Measurements from ENCODE around the gene LCP1.
A peak's percentile ranks its signal among the peaks of the same experiment; 100 is the strongest.
"Not testable (repeated sequence)": the region's sequence is repeated elsewhere in the genome, so short reads cannot be mapped to it uniquely, and the experiment has no call there.

Gene LCP1

DNA sequence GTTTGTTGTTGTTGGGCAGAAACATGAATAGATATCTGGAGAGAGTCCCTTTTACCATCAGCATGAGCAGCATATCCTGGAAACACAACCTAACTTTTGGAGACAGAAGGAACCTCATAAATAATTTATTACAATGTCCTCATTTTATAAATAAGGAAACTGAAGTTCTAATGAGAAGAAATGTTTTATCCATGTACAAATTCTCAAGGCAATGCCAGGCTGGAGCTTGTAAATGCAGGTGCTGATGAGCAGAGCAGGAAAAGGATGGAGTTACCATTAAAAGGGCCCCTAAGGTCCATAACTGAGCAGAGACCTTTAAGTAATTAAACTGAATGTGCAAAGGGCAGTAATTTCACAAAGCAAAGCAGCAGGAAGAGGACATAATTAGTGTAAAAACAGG lies 17.3 kb downstream of the LCP1 start:
- peaks cover 79% of the 10 kb centered on the region for H3K4me1 ChIP-seq (ENCODE audit: control insufficient read depth, low read length)
- H3K27ac ChIP-seq (ENCODE audit: low read depth, low read length), result no peak overlapping the region
- no peaks in the 10 kb centered on the region for H3K9me2 ChIP-seq (replicated peaks; ENCODE audit: control insufficient read depth, low read length)
- peaks cover 56% of the 10 kb centered on the region for H4K20me1 ChIP-seq (ENCODE audit: control insufficient read depth, insufficient read depth, low read depth, low read length)
- H3F3A ChIP-seq (ENCODE audit: control insufficient read depth, insufficient read depth), result peaks cover 27% of the 10 kb centered on the region
- peaks cover 97% of the 10 kb centered on the region for H3K79me2 ChIP-seq (ENCODE audit: control insufficient read depth, low read length)
- no peak for TF ChIP-seq EZH2phosphoT487 (IDR thresholded peaks at IDR 0.05; ENCODE audit: borderline replicate concordance, low read length)
- TF ChIP-seq, protein P1, sequence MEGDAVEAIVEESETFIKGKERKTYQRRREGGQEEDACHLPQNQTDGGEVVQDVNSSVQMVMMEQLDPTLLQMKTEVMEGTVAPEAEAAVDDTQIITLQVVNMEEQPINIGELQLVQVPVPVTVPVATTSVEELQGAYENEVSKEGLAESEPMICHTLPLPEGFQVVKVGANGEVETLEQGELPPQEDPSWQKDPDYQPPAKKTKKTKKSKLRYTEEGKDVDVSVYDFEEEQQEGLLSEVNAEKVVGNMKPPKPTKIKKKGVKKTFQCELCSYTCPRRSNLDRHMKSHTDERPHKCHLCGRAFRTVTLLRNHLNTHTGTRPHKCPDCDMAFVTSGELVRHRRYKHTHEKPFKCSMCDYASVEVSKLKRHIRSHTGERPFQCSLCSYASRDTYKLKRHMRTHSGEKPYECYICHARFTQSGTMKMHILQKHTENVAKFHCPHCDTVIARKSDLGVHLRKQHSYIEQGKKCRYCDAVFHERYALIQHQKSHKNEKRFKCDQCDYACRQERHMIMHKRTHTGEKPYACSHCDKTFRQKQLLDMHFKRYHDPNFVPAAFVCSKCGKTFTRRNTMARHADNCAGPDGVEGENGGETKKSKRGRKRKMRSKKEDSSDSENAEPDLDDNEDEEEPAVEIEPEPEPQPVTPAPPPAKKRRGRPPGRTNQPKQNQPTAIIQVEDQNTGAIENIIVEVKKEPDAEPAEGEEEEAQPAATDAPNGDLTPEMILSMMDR (IDR thresholded peaks at IDR 0.05; ENCODE audit: low read depth, low read length, poor library complexity, severe bottlenecking), result no peak
- no peaks in the 10 kb centered on the region for H3K9me3 ChIP-seq (ENCODE audit: control insufficient read depth, insufficient read depth, low read length)
- peaks cover 70% of the 10 kb centered on the region for H3K36me3 ChIP-seq (ENCODE audit: control insufficient read depth, low read length)
- H3K27me3 ChIP-seq (ENCODE audit: control insufficient read depth, low read length), result no peaks in the 10 kb centered on the region
- no peak overlapping the region for H3K4me3 ChIP-seq (ENCODE audit: low read length)
- H3K4me2 ChIP-seq (ENCODE audit: low read length), result no peak overlapping the region; the same call in 1 of the 2 replicates

DNA sequence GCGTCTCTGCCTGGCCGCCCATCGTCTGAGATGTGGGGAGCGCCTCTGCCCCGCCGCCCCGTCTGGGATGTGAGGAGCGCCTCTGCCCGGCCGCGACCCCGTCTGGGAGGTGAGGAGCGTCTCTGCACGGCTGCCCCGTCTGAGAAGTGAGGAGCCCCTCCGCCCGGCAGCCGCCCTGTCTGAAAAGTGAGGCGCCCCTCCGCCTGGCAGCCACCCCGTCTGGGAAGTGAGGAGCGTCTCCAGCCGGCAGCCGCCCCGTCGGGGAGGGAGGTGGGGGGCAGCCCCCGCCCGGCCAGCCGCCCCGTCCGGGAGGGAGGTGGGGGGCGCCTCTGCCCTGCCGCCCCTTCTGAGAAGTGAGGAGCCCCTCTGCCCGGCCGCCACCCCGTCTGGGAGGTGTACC lies 19.2 kb downstream of the LCP1 start:
- H3K9me3 ChIP-seq (ENCODE audit: control insufficient read depth, insufficient read depth, low read length); H3K4me3 ChIP-seq (ENCODE audit: low read length); H3K27me3 ChIP-seq (ENCODE audit: control insufficient read depth, low read length); H3K9me2 ChIP-seq (replicated peaks; ENCODE audit: control insufficient read depth, low read length); H3K27ac ChIP-seq (ENCODE audit: low read depth, low read length); H3K4me2 ChIP-seq (ENCODE audit: low read length): not testable (repeated sequence)
- peaks cover 27% of the 10 kb centered on the region for H3F3A ChIP-seq (ENCODE audit: control insufficient read depth, insufficient read depth)
- H3K4me1 ChIP-seq (ENCODE audit: control insufficient read depth, low read length), result peaks cover 60% of the 10 kb centered on the region
- peaks cover 70% of the 10 kb centered on the region for H3K36me3 ChIP-seq (ENCODE audit: control insufficient read depth, low read length)
- H4K20me1 ChIP-seq (ENCODE audit: control insufficient read depth, insufficient read depth, low read depth, low read length), result peaks cover 55% of the 10 kb centered on the region
- peaks cover 97% of the 10 kb centered on the region for H3K79me2 ChIP-seq (ENCODE audit: control insufficient read depth, low read length)

DNA sequence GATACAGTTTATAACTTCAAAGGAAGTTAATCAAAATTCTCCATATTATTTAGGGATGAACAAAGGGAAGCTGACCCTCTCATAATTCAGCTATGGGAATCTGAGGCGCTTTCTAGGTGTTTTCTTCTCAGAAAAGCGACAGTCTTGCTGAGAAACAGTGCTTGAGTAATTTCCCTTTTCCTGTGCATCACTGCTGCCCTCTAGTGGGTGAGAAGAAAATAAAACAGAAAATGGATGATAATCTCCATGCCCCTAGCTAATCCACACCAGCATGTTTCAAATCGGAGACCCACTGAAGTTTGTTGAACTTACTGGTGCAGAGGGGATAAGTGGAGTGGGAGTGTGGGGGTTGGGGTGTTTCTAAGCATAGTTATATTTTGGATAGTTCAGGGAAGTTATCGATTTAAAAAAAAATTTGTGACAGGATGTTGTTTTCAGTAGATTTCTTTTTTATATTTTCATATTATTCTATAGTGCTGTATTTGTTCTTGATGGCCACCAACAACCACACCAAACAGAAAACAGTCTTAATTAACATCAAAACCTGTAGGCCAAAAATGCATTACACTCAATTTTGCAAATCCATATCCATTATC lies 21.4 kb downstream of the LCP1 start:
- peaks cover 69% of the 10 kb centered on the region for H3K36me3 ChIP-seq (ENCODE audit: control insufficient read depth, low read length)
- H3K9me3 ChIP-seq (ENCODE audit: control insufficient read depth, insufficient read depth, low read length), result no peaks in the 10 kb centered on the region
- H3K27ac ChIP-seq (ENCODE audit: low read depth, low read length), result peak overlapping the region; percentile 19; the same call in 1 of the 2 replicates
- 0 out of 2 replicates have a peak overlapping the region, but pooled peaks have one; percentile 2 for H3K4me3 ChIP-seq (ENCODE audit: low read length)
- peaks cover 38% of the 10 kb centered on the region for H3K4me1 ChIP-seq (ENCODE audit: control insufficient read depth, low read length)
- H3K4me2 ChIP-seq (ENCODE audit: low read length), result peak overlapping the region; percentile 16; the same call in 1 of the 2 replicates
- TF ChIP-seq EZH2phosphoT487 (IDR thresholded peaks at IDR 0.05; ENCODE audit: borderline replicate concordance, low read length), result no peak
- TF ChIP-seq, protein P1 (IDR thresholded peaks at IDR 0.05; ENCODE audit: low read depth, low read length, poor library complexity, severe bottlenecking), result peak; percentile 79
- no peaks in the 10 kb centered on the region for H3K9me2 ChIP-seq (replicated peaks; ENCODE audit: control insufficient read depth, low read length)
- H3F3A ChIP-seq (ENCODE audit: control insufficient read depth, insufficient read depth), result peaks cover 27% of the 10 kb centered on the region
- no peaks in the 10 kb centered on the region for H3K27me3 ChIP-seq (ENCODE audit: control insufficient read depth, low read length)
- peaks cover 45% of the 10 kb centered on the region for H4K20me1 ChIP-seq (ENCODE audit: control insufficient read depth, insufficient read depth, low read depth, low read length)
- peaks cover 83% of the 10 kb centered on the region for H3K79me2 ChIP-seq (ENCODE audit: control insufficient read depth, low read length)

DNA sequence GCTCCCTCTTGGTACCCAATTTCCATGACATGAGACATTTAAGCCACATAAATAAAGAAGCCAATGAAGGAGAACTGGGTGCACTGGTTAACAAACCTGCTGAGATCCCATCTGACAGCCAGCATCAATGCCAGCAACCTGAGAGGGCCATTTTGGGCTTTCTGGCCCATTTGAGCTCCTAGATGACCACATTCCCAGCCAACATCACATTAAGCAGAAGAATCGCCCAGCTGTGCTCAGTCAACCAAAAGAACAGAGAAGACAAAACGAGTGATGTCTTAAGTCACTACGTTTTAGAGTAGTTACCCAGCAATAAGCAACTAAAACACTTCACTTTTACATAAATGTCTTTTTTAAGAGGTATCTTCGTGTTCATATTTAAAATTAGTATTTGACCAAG lies 21.9 kb downstream of the LCP1 start:
- H4K20me1 ChIP-seq (ENCODE audit: control insufficient read depth, insufficient read depth, low read depth, low read length), result peaks cover 46% of the 10 kb centered on the region
- no peaks in the 10 kb centered on the region for H3K9me3 ChIP-seq (ENCODE audit: control insufficient read depth, insufficient read depth, low read length)
- no peak overlapping the region for H3K27ac ChIP-seq (ENCODE audit: low read depth, low read length)
- TF ChIP-seq, protein P1 (IDR thresholded peaks at IDR 0.05; ENCODE audit: low read depth, low read length, poor library complexity, severe bottlenecking), result no peak
- no peaks in the 10 kb centered on the region for H3K9me2 ChIP-seq (replicated peaks; ENCODE audit: control insufficient read depth, low read length)
- no peaks in the 10 kb centered on the region for H3K27me3 ChIP-seq (ENCODE audit: control insufficient read depth, low read length)
- H3K4me2 ChIP-seq (ENCODE audit: low read length), result 0 out of 2 replicates have a peak overlapping the region, but pooled peaks have one; percentile 16
- 0 out of 2 replicates have a peak overlapping the region, but pooled peaks have one; percentile 2 for H3K4me3 ChIP-seq (ENCODE audit: low read length)
- H3K4me1 ChIP-seq (ENCODE audit: control insufficient read depth, low read length), result peaks cover 33% of the 10 kb centered on the region
- H3K36me3 ChIP-seq (ENCODE audit: control insufficient read depth, low read length), result peaks cover 71% of the 10 kb centered on the region
- peaks cover 79% of the 10 kb centered on the region for H3K79me2 ChIP-seq (ENCODE audit: control insufficient read depth, low read length)
- H3F3A ChIP-seq (ENCODE audit: control insufficient read depth, insufficient read depth), result peaks cover 27% of the 10 kb centered on the region

Measured in DOHH2 (cell line).